Measurements from ENCODE around the gene PEAK1.

PEAK1 gene

DNA sequence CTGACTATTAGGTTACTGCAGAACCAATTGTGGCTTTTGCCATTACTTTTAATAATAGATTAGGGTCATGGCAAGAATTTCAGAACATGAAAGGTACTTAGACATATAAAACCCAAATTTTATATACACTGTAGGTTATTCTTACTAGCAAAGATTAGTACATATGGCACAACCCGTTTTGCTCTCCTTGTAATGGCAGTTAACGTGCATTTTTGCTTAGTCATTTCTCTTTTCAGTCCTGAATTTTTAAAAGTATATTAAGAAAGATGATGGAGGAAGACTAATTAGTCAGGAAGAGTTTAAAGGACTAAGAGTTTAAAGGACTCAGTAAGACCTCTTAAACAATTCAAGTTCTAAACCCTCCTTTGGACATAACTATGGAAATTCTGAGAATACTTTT lies 114.0 kb downstream of the PEAK1 start:
- Histone ChIP-seq H3K4me3 (ENCODE audit: low read depth, low read length) (no peak overlapping the region), H3K27ac (ENCODE audit: extremely low read depth, low read depth, low read length) (no peak overlapping the region), H3K9me3 (ENCODE audit: control insufficient read depth, insufficient read depth, low read depth, low read length) (no peaks in the 10 kb centered on the region), H3K36me3 (ENCODE audit: control insufficient read depth in 2 of 2, insufficient read depth in 1 of 2, low read length in 2 of 2) (no peaks in the 10 kb centered on the region), H3K4me1 (ENCODE audit: control insufficient read depth, insufficient read depth, low read length) (peaks cover 13% of the 10 kb centered on the region)
- POLR2A ChIA-PET, result no interaction called here
- no peak for TF ChIP-seq ZEB2 (tag by site-specific recombination; IDR thresholded peaks at IDR 0.05)
- no peak for TF ChIP-seq ZBTB7A (tag by site-specific recombination; IDR thresholded peaks at IDR 0.05; ENCODE audit: low read depth)
- TF ChIP-seq ZNF292 (tag by site-specific recombination; IDR thresholded peaks at IDR 0.05; ENCODE audit: borderline replicate concordance, low read depth), result no peak
- no peak for TF ChIP-seq MEIS1 (CRISPR knock-in tag; IDR thresholded peaks at IDR 0.05; ENCODE audit: borderline replicate concordance)
- no peak for TF ChIP-seq YY2 (tag by site-specific recombination; IDR thresholded peaks at IDR 0.05)
- CTCF ChIA-PET, result no interaction called here

DNA sequence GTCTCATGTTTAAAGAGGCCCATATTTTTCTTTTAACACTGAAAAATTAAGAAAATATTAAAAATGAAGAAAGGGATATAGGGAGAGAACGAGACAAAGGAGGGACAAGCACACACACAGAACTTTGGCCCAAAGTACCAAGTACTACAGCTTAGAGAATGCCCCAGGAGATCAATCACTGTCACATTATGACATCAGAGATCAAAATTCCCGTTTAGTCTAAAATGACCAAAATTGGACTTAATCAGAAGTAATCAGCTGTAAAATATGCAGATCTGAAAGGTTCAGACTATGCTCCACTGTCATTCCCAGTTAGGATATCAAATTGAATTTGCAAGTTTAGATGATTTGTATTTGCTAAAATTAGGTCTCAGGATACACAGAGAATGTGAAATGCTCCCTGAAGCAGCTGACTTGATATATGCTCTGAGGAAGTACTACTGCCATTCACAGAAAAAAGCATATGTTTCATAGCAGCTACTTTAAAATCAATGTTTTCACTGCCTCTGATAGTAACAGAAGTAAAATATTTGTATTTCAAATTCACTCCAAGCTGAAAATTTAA lies 123.0 kb downstream of the PEAK1 start:
- Histone ChIP-seq H3K4me1 (ENCODE audit: control insufficient read depth, insufficient read depth, low read length) (no peaks in the 10 kb centered on the region), H3K27ac (ENCODE audit: extremely low read depth, low read depth, low read length) (no peak overlapping the region), H3K4me3 (ENCODE audit: low read depth, low read length) (no peak overlapping the region), H3K9me3 (ENCODE audit: control insufficient read depth, insufficient read depth, low read depth, low read length) (no peaks in the 10 kb centered on the region), H3K36me3 (ENCODE audit: control insufficient read depth in 2 of 2, insufficient read depth in 1 of 2, low read length in 2 of 2) (no peaks in the 10 kb centered on the region)
- TF ChIP-seq ZNF670 (tag by site-specific recombination; IDR thresholded peaks at IDR 0.05; ENCODE audit: low read depth) (no peak), ZNF302 (tag by site-specific recombination; IDR thresholded peaks at IDR 0.05; ENCODE audit: low read depth) (no peak), HOXD13 (CRISPR knock-in tag; IDR thresholded peaks at IDR 0.05; ENCODE audit: borderline replicate concordance) (no peak)
- CTCF ChIA-PET, result interaction anchor here (1.7 kb wide), 1 partner anchor 10 kb away, joined by 4 read pairs; no protein-coding TSS in a partner anchor
- POLR2A ChIA-PET, result interaction anchor here (1.1 kb wide), 1 partner anchor 12 kb away, joined by 3 read pairs; no protein-coding TSS in a partner anchor

DNA sequence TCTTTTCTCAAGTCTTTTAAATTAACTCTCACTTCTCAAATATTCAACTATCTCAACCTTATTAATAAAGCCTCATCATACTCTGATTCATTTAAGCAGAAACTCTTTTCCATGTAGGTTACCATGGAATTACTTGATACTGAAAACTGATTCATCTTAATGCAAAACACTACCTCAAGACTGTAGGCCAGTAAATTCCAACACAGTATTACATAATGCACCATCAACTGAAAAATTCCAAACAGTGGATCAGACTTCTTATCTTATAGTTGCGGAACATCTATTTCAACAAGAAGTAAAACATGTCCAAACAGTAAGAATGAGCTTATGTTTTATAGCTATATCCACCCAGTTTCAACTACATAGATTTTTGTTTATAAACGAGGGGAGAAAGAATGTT lies 124.5 kb downstream of the PEAK1 start:
- H3K27ac ChIP-seq (ENCODE audit: extremely low read depth, low read depth, low read length), result no peak overlapping the region
- ChIA-PET POLR2A (no interaction called here), CTCF (interaction anchor here (0.5 kb wide), 1 partner anchor 177 kb away, joined by 3 read pairs; no protein-coding TSS in a partner anchor)
- H3K9me3 ChIP-seq (ENCODE audit: control insufficient read depth, insufficient read depth, low read depth, low read length), result no peaks in the 10 kb centered on the region
- no peaks in the 10 kb centered on the region for H3K4me1 ChIP-seq (ENCODE audit: control insufficient read depth, insufficient read depth, low read length)
- no peak overlapping the region for H3K4me3 ChIP-seq (ENCODE audit: low read depth, low read length)
- H3K36me3 ChIP-seq (ENCODE audit: control insufficient read depth in 2 of 2, insufficient read depth in 1 of 2, low read length in 2 of 2), result no peaks in the 10 kb centered on the region
- TF ChIP-seq ZNF169 (tag by site-specific recombination; IDR thresholded peaks at IDR 0.05), result no peak
- 0 out of 2 replicates have a peak, but pooled peaks have one; percentile 14 for TF ChIP-seq ZNF600 (tag by site-specific recombination; IDR thresholded peaks at IDR 0.05)

DNA sequence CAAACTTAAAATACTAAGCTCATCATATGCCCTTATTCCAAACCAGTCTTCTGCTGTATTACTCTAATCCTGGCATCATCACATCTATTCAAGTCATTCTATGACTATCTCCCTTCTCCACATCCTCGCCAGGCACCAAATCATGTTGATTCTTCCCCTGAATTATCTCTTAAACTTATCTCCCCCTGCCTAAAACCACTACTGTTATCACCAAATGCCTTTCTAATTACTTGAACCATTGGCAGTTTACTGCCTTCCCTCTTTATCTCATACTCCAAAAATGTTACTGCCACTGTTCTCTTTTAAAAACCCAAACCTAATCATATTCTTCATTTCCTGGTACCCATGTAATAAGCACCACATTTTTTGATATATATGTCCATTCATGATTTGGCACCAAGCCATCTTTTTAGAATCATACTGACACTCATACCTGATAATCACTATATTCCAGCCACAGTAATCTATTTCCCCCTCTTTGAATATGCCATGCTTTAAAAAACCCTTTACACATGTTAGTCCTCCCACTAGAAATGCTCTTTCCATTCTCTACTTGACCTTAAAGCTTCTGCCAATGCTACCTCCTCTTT lies 126.8 kb downstream of the PEAK1 start:
- ChIA-PET POLR2A (no interaction called here), CTCF (interaction anchor here (0.7 to 1.0 kb wide), 3 partner anchors 14 to 250 kb away, joined by 3 read pairs; no protein-coding TSS in a partner anchor)
- no peak overlapping the region for H3K27ac ChIP-seq (ENCODE audit: extremely low read depth, low read depth, low read length)
- H3K36me3 ChIP-seq (ENCODE audit: control insufficient read depth in 2 of 2, insufficient read depth in 1 of 2, low read length in 2 of 2), result no peaks in the 10 kb centered on the region
- no peaks in the 10 kb centered on the region for H3K4me1 ChIP-seq (ENCODE audit: control insufficient read depth, insufficient read depth, low read length)
- no peak overlapping the region for H3K4me3 ChIP-seq (ENCODE audit: low read depth, low read length)
- no peaks in the 10 kb centered on the region for H3K9me3 ChIP-seq (ENCODE audit: control insufficient read depth, insufficient read depth, low read depth, low read length)
- TF ChIP-seq SP2 (tag by site-specific recombination; IDR thresholded peaks at IDR 0.05), result no peak
- TF ChIP-seq ZNF391 (tag by site-specific recombination; IDR thresholded peaks at IDR 0.05; ENCODE audit: borderline replicate concordance, low read depth), result no peak
- TF ChIP-seq GLI2 (tag by site-specific recombination; IDR thresholded peaks at IDR 0.05; ENCODE audit: borderline replicate concordance, low read depth), result no peak
- TF ChIP-seq, protein P1, sequence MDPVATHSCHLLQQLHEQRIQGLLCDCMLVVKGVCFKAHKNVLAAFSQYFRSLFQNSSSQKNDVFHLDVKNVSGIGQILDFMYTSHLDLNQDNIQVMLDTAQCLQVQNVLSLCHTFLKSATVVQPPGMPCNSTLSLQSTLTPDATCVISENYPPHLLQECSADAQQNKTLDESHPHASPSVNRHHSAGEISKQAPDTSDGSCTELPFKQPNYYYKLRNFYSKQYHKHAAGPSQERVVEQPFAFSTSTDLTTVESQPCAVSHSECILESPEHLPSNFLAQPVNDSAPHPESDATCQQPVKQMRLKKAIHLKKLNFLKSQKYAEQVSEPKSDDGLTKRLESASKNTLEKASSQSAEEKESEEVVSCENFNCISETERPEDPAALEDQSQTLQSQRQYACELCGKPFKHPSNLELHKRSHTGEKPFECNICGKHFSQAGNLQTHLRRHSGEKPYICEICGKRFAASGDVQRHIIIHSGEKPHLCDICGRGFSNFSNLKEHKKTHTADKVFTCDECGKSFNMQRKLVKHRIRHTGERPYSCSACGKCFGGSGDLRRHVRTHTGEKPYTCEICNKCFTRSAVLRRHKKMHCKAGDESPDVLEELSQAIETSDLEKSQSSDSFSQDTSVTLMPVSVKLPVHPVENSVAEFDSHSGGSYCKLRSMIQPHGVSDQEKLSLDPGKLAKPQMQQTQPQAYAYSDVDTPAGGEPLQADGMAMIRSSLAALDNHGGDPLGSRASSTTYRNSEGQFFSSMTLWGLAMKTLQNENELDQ (tag by site-specific recombination; IDR thresholded peaks at IDR 0.05; ENCODE audit: low read depth), result no peak
- TF ChIP-seq ZNF626 (tag by site-specific recombination; IDR thresholded peaks at IDR 0.05), result no peak
- no peak for TF ChIP-seq ZNF658 (tag by site-specific recombination; IDR thresholded peaks at IDR 0.05)
- TF ChIP-seq ZNF114 (tag by site-specific recombination; IDR thresholded peaks at IDR 0.05), result no peak
- TF ChIP-seq KLF9 (tag by site-specific recombination; IDR thresholded peaks at IDR 0.05; ENCODE audit: low read depth), result no peak
- TF ChIP-seq, protein P2, sequence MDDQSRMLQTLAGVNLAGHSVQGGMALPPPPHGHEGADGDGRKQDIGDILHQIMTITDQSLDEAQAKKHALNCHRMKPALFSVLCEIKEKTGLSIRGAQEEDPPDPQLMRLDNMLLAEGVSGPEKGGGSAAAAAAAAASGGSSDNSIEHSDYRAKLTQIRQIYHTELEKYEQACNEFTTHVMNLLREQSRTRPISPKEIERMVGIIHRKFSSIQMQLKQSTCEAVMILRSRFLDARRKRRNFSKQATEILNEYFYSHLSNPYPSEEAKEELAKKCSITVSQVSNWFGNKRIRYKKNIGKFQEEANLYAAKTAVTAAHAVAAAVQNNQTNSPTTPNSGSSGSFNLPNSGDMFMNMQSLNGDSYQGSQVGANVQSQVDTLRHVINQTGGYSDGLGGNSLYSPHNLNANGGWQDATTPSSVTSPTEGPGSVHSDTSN (CRISPR knock-in tag; IDR thresholded peaks at IDR 0.05), result no peak

All from HEK293 (cell line).